ENCODE measurements around the gene KLHDC7B. TPM values are rescaled to one million over a fixed set of nuclear protein-coding genes. Genes with fewer than 3 reads are reported as not detected.

Gene KLHDC7B
- total and polyA plus RNA-seq, 2 of the 13 experiments (the other 11 are each of a cell fraction or from before 2014, with no cell fraction given): 0.11 TPM; not detected in 1

GRCh38 chr22:50526108-50526833 lies 19.4 kb upstream of the KLHDC7B start (continued):
- TF ChIP-seq TMF1 (CRISPR knock-in tag; IDR thresholded peaks at IDR 0.05; ENCODE audit: low read depth): no peak
- TF ChIP-seq GTF3A (CRISPR knock-in tag; conservative IDR thresholded peaks at IDR 0.05): peak; percentile 94; the same call in 1 of the 2 replicates
- TF ChIP-seq ZNF564 (CRISPR knock-in tag; IDR thresholded peaks at IDR 0.05): peak; percentile 68; the same call in 1 of the 2 replicates
- no peak for TF ChIP-seq ZNF776 (CRISPR knock-in tag; IDR thresholded peaks at IDR 0.05)
- TF ChIP-seq SRY (CRISPR knock-in tag; IDR thresholded peaks at IDR 0.05): no peak; the same call in none of the 2 replicates
- no peak for TF ChIP-seq SIX4 (CRISPR knock-in tag; IDR thresholded peaks at IDR 0.05)
- TF ChIP-seq ZNF430 (CRISPR knock-in tag; IDR thresholded peaks at IDR 0.05): no peak
- TF ChIP-seq, protein P1, sequence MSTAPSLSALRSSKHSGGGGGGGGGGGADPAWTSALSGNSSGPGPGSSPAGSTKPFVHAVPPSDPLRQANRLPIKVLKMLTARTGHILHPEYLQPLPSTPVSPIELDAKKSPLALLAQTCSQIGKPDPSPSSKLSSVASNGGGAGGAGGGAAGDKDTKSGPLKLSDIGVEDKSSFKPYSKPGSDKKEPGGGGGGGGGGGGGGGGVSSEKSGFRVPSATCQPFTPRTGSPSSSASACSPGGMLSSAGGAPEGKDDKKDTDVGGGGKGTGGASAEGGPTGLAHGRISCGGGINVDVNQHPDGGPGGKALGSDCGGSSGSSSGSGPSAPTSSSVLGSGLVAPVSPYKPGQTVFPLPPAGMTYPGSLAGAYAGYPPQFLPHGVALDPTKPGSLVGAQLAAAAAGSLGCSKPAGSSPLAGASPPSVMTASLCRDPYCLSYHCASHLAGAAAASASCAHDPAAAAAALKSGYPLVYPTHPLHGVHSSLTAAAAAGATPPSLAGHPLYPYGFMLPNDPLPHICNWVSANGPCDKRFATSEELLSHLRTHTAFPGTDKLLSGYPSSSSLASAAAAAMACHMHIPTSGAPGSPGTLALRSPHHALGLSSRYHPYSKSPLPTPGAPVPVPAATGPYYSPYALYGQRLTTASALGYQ (CRISPR knock-in tag; IDR thresholded peaks at IDR 0.05): peak; percentile 58; the same call in 1 of the 2 replicates
- TF ChIP-seq ADNP (CRISPR knock-in tag; IDR thresholded peaks at IDR 0.05): peak; percentile 41; the same call in 1 of the 2 replicates
- TF ChIP-seq, protein P2, sequence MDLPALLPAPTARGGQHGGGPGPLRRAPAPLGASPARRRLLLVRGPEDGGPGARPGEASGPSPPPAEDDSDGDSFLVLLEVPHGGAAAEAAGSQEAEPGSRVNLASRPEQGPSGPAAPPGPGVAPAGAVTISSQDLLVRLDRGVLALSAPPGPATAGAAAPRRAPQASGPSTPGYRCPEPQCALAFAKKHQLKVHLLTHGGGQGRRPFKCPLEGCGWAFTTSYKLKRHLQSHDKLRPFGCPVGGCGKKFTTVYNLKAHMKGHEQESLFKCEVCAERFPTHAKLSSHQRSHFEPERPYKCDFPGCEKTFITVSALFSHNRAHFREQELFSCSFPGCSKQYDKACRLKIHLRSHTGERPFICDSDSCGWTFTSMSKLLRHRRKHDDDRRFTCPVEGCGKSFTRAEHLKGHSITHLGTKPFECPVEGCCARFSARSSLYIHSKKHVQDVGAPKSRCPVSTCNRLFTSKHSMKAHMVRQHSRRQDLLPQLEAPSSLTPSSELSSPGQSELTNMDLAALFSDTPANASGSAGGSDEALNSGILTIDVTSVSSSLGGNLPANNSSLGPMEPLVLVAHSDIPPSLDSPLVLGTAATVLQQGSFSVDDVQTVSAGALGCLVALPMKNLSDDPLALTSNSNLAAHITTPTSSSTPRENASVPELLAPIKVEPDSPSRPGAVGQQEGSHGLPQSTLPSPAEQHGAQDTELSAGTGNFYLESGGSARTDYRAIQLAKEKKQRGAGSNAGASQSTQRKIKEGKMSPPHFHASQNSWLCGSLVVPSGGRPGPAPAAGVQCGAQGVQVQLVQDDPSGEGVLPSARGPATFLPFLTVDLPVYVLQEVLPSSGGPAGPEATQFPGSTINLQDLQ (CRISPR knock-in tag; IDR thresholded peaks at IDR 0.05): no peak
- TF ChIP-seq HOXA9 (CRISPR knock-in tag; IDR thresholded peaks at IDR 0.05; ENCODE audit: borderline replicate concordance): peak; percentile 63
- TF ChIP-seq, protein P3, sequence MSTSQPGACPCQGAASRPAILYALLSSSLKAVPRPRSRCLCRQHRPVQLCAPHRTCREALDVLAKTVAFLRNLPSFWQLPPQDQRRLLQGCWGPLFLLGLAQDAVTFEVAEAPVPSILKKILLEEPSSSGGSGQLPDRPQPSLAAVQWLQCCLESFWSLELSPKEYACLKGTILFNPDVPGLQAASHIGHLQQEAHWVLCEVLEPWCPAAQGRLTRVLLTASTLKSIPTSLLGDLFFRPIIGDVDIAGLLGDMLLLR (CRISPR knock-in tag; IDR thresholded peaks at IDR 0.05): no peak
- TF ChIP-seq ATF1 (CRISPR knock-in tag; IDR thresholded peaks at IDR 0.05): no peak
- TF ChIP-seq ZNF547 (CRISPR knock-in tag; IDR thresholded peaks at IDR 0.05): no peak
- TF ChIP-seq POLR2A (IDR thresholded peaks at IDR 0.05; ENCODE audit: insufficient read depth in 1 of 2, low read depth in 2 of 2, low read length in 2 of 2): no peak
- TF ChIP-seq ZNF543 (CRISPR knock-in tag; IDR thresholded peaks at IDR 0.05): no peak; the same call in 1 of the 2 replicates
- 0 out of 2 replicates have a peak, but pooled peaks have one; percentile 22 for TF ChIP-seq ZNF235 (CRISPR knock-in tag; IDR thresholded peaks at IDR 0.05; ENCODE audit: borderline replicate concordance)
- TF ChIP-seq SP4 (CRISPR knock-in tag; IDR thresholded peaks at IDR 0.05): peak; percentile 74
- peak; percentile 96; the same call in 1 of the 2 replicates for TF ChIP-seq ZFP82 (CRISPR knock-in tag; IDR thresholded peaks at IDR 0.05; ENCODE audit: borderline replicate concordance)
- no peak for TF ChIP-seq MED1 (CRISPR knock-in tag; IDR thresholded peaks at IDR 0.05)
- TF ChIP-seq ZNF20 (CRISPR knock-in tag; IDR thresholded peaks at IDR 0.05): no peak
- TF ChIP-seq NFATC3 (CRISPR knock-in tag; IDR thresholded peaks at IDR 0.05): no peak
- TF ChIP-seq, protein P4, sequence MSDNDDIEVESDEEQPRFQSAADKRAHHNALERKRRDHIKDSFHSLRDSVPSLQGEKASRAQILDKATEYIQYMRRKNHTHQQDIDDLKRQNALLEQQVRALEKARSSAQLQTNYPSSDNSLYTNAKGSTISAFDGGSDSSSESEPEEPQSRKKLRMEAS (IDR thresholded peaks at IDR 0.05): no peak; the same call in none of the 2 replicates
- peak; percentile 13; the same call in 1 of the 2 replicates for TF ChIP-seq ZNF333 (CRISPR knock-in tag; IDR thresholded peaks at IDR 0.05; ENCODE audit: borderline replicate concordance)
- no peak for TF ChIP-seq MTA3 (CRISPR knock-in tag; IDR thresholded peaks at IDR 0.05)
